ENCODE results near the gene HNRNPA2B1.

GRCh38 chr7:26160896-26161295 lies 39.6 kb downstream of the HNRNPA2B1 start:
- TF ChIP-seq POLR2A (IDR thresholded peaks at IDR 0.05) (no peak), POLR2AphosphoS5 (IDR thresholded peaks at IDR 0.05) (no peak)

Data from prostate gland (tissue), 1 donor.